ENCODE results near the gene ISM1. TPM values are rescaled to one million over a fixed set of nuclear protein-coding genes. Genes with fewer than 3 reads are reported as not detected.

Gene ISM1
- total RNA-seq, 2 experiments from 2014 or later = 0.87 to 1.1 TPM

- H3K4me3 Mint-ChIP-seq = no peak overlapping the region
- no peaks in the 10 kb centered on the region for H3K27me3 Mint-ChIP-seq
- H3K27me3 ChIP-seq (ENCODE audit: control insufficient read depth in 1 of 2, insufficient read depth in 2 of 2, low read length in 2 of 2) = no peaks in the 10 kb centered on the region
- no peaks in the 10 kb centered on the region for H3K9me3 ChIP-seq (ENCODE audit: control insufficient read depth in 1 of 2, insufficient read depth in 1 of 2, low read length in 2 of 2)
- H3K27ac ChIP-seq (ENCODE audit: low read depth in 1 of 2, low read length in 2 of 2) = no peak overlapping the region
- H3K27ac Mint-ChIP-seq = no peak overlapping the region
- no peaks in the 10 kb centered on the region for H3K36me3 ChIP-seq (ENCODE audit: insufficient read depth, low read length)
- POLR2A ChIA-PET = no interaction called here
- H3K4me3 ChIP-seq (ENCODE audit: low read length) = no peak overlapping the region
- H3K36me3 Mint-ChIP-seq (ENCODE audit: low read depth) = no peaks in the 10 kb centered on the region
- TF ChIP-seq, protein P1, sequence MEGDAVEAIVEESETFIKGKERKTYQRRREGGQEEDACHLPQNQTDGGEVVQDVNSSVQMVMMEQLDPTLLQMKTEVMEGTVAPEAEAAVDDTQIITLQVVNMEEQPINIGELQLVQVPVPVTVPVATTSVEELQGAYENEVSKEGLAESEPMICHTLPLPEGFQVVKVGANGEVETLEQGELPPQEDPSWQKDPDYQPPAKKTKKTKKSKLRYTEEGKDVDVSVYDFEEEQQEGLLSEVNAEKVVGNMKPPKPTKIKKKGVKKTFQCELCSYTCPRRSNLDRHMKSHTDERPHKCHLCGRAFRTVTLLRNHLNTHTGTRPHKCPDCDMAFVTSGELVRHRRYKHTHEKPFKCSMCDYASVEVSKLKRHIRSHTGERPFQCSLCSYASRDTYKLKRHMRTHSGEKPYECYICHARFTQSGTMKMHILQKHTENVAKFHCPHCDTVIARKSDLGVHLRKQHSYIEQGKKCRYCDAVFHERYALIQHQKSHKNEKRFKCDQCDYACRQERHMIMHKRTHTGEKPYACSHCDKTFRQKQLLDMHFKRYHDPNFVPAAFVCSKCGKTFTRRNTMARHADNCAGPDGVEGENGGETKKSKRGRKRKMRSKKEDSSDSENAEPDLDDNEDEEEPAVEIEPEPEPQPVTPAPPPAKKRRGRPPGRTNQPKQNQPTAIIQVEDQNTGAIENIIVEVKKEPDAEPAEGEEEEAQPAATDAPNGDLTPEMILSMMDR (IDR thresholded peaks at IDR 0.05) = no peak
- intact Hi-C loops (cut with DNase I, micrococcal nuclease) = no loop called here
- no peaks in the 10 kb centered on the region for H3K9me3 Mint-ChIP-seq
- H3K4me1 ChIP-seq (ENCODE audit: insufficient read depth, low read length) = peaks cover 15% of the 10 kb centered on the region
- ATAC-seq (ENCODE audit: poor library complexity) (no peak), DNase-seq (no peak)
- H3K4me1 Mint-ChIP-seq (ENCODE audit: low read depth) = peaks cover 34% of the 10 kb centered on the region
- CTCF ChIA-PET = no interaction called here
These were observed 44.9 kb downstream of the ISM1 start for GRCh38 chr20:13265941-13266340.

GRCh38 chr20:13267231-13267630 lies 46.2 kb downstream of the ISM1 start:
- H3K36me3 Mint-ChIP-seq (ENCODE audit: low read depth) = peaks cover 12% of the 10 kb centered on the region
- H3K4me1 ChIP-seq (ENCODE audit: insufficient read depth, low read length) = peaks cover 9% of the 10 kb centered on the region
- H3K4me3 Mint-ChIP-seq = no peak overlapping the region
- no peaks in the 10 kb centered on the region for H3K36me3 ChIP-seq (ENCODE audit: insufficient read depth, low read length)
- no peaks in the 10 kb centered on the region for H3K9me3 Mint-ChIP-seq
- peaks cover 28% of the 10 kb centered on the region for H3K4me1 Mint-ChIP-seq (ENCODE audit: low read depth)
- H3K4me3 ChIP-seq (ENCODE audit: low read length) = no peak overlapping the region
- H3K9me3 ChIP-seq (ENCODE audit: control insufficient read depth in 1 of 2, insufficient read depth in 1 of 2, low read length in 2 of 2) = no peaks in the 10 kb centered on the region
- H3K27me3 ChIP-seq (ENCODE audit: control insufficient read depth in 1 of 2, insufficient read depth in 2 of 2, low read length in 2 of 2) = no peaks in the 10 kb centered on the region
- ATAC-seq (ENCODE audit: poor library complexity) (no peak), DNase-seq (no peak)
- TF ChIP-seq, protein P1 (IDR thresholded peaks at IDR 0.05) = no peak
- no peak overlapping the region for H3K27ac Mint-ChIP-seq
- ChIA-PET CTCF (no interaction called here), POLR2A (no interaction called here)
- H3K27me3 Mint-ChIP-seq = peaks cover 3% of the 10 kb centered on the region
- intact Hi-C loops (cut with DNase I, micrococcal nuclease) = no loop called here
- H3K27ac ChIP-seq (ENCODE audit: low read depth in 1 of 2, low read length in 2 of 2) = no peak overlapping the region

DNA sequence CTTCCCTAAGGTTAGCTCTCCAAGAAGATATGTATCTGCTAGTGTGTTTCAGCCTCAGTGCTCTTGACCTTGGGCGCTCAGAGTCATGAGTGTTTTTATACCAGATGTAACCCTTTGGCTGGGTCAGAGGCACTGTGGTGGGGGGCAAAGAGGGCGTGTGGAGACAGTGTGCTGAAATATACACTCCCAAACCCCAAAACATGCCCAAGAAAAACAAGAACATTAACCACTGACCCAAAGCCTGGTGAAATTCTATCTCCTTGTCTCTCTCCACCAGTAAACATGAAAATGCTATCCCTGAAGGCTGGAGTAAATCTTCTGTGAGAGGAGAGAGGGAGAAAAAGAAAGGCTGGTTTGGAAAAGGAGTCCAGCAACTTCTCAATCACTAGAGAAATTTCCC lies 47.9 kb downstream of the ISM1 start:
- TF ChIP-seq, protein P1 (IDR thresholded peaks at IDR 0.05) = no peak
- Mint-ChIP-seq H3K4me3 (no peak overlapping the region), H3K27me3 (peaks cover 3% of the 10 kb centered on the region), H3K36me3 (ENCODE audit: low read depth) (peaks cover 14% of the 10 kb centered on the region), H3K27ac (no peak overlapping the region), H3K9me3 (no peaks in the 10 kb centered on the region), H3K4me1 (ENCODE audit: low read depth) (peaks cover 11% of the 10 kb centered on the region)
- ATAC-seq (ENCODE audit: poor library complexity) (no peak), DNase-seq (no peak)
- no peaks in the 10 kb centered on the region for H3K9me3 ChIP-seq (ENCODE audit: control insufficient read depth in 1 of 2, insufficient read depth in 1 of 2, low read length in 2 of 2)
- no peaks in the 10 kb centered on the region for H3K27me3 ChIP-seq (ENCODE audit: control insufficient read depth in 1 of 2, insufficient read depth in 2 of 2, low read length in 2 of 2)
- intact Hi-C loops (cut with DNase I, micrococcal nuclease) = no loop called here
- no peaks in the 10 kb centered on the region for H3K4me1 ChIP-seq (ENCODE audit: insufficient read depth, low read length)
- ChIA-PET POLR2A (no interaction called here), CTCF (no interaction called here)
- H3K27ac ChIP-seq (ENCODE audit: low read depth in 1 of 2, low read length in 2 of 2) = no peak overlapping the region
- no peaks in the 10 kb centered on the region for H3K36me3 ChIP-seq (ENCODE audit: insufficient read depth, low read length)
- H3K4me3 ChIP-seq (ENCODE audit: low read length) = no peak overlapping the region

Measured in CD4-positive, alpha-beta T cell (primary cell).